SU-DHL-6 (cell line): ENCODE results near the gene LRRC49.
"Not testable (repeated sequence)": the region's sequence is repeated elsewhere in the genome, so short reads cannot be mapped to it uniquely, and the experiment has no call there.

Experiments
- H2AFZ ChIP-seq: fragments of 200-600 bp; sonication (generic); 2 replicates; pipeline ENCODE4 v1.6.1; 2014; ENCODE audit warnings: low read depth, mild to moderate bottlenecking, moderate library complexity, mixed read lengths, antibody characterized with exemption, low read length; ENCODE audit not compliant: severe bottlenecking
- H3F3A ChIP-seq: fragments of 200-600 bp; shearing (Covaris generic); 2 replicates; pipeline ENCODE4 v1.6.0; 2016; ENCODE audit warnings: antibody characterized with exemption, mild to moderate bottlenecking; ENCODE audit not compliant: insufficient read depth
- H3K27ac ChIP-seq: fragments of 200-600 bp; sonication (generic); 2 replicates; pipeline ENCODE4 v1.5.1; 2016; ENCODE audit warnings: low read depth, mild to moderate bottlenecking, low read length, moderate library complexity, mixed read lengths
- H3K27me3 ChIP-seq: fragments of 200-600 bp; sonication (generic), shearing (Covaris generic); 2 replicates; pipeline ENCODE4 v1.6.0; 2014; ENCODE audit warnings: mild to moderate bottlenecking, low read length
- H3K36me3 ChIP-seq: fragments of 200-600 bp; sonication (generic); 2 replicates; pipeline ENCODE4 v1.6.1; 2014; ENCODE audit warnings: mild to moderate bottlenecking, low read length, mixed read lengths
- H3K4me2 ChIP-seq: fragments of 300-600, 200-600 bp; shearing (Covaris generic), sonication (generic); 2 replicates; pipeline ENCODE4 v1.6.0; 2014; ENCODE audit warnings: low read length, low read depth, mild to moderate bottlenecking; ENCODE audit not compliant: poor library complexity, severe bottlenecking
- H3K4me3 ChIP-seq: fragments of 200-600 bp; sonication (generic); 2 replicates; pipeline ENCODE4 v1.5.1; 2014; ENCODE audit warnings: antibody characterized with exemption, low read length, mild to moderate bottlenecking, mixed read lengths; ENCODE audit not compliant: insufficient read depth, poor library complexity, severe bottlenecking
- H3K79me2 ChIP-seq: fragments of 200-600 bp; sonication (generic); 2 replicates; pipeline ENCODE4 v1.6.1; 2014; ENCODE audit warnings: mild to moderate bottlenecking, low read length, moderate library complexity; ENCODE audit not compliant: insufficient read depth
- H3K9ac ChIP-seq: fragments of 200-600 bp; sonication (generic); 2 replicates; pipeline ENCODE4 v1.7.0; 2014; ENCODE audit warnings: mild to moderate bottlenecking, low read length
- H3K9me2 ChIP-seq: fragments of 200-600 bp; sonication (generic); replicated peaks from 2 replicates; pipeline ENCODE4 v1.6.1; 2014; ENCODE audit warnings: low read length; ENCODE audit not compliant: insufficient read depth
- H3K9me3 ChIP-seq: fragments of 200-600 bp; sonication (generic); 2 replicates; pipeline ENCODE4 v1.6.1; 2014; ENCODE audit warnings: low read length, mixed read lengths; ENCODE audit not compliant: insufficient read depth
- H4K20me1 ChIP-seq: fragments of 200-600 bp; sonication (generic); 2 replicates; pipeline ENCODE4 v1.6.1; 2014; ENCODE audit warnings: low read depth, mild to moderate bottlenecking, antibody characterized with exemption, low read length, moderate library complexity, mixed read lengths
- EZH2phosphoT487 ChIP-seq: fragments of 200-600 bp; sonication (generic), shearing (Covaris generic); conservative IDR thresholded peaks from 2 replicates; pipeline ENCODE4 v1.6.1; 2018; ENCODE audit warnings: mild to moderate bottlenecking, antibody characterized with exemption, low read length, moderate library complexity, mixed read lengths
- TF ChIP-seq, protein P1 (sequence below): fragments of 200-600 bp; sonication (generic); IDR thresholded peaks from one replicate; pipeline ENCODE4 v1.5.1; 2017; ENCODE audit warnings: antibody characterized with exemption, mild to moderate bottlenecking, low read length, moderate library complexity; ENCODE audit not compliant: insufficient read depth, poor library complexity, severe bottlenecking

The LRRC49 gene

DNA sequence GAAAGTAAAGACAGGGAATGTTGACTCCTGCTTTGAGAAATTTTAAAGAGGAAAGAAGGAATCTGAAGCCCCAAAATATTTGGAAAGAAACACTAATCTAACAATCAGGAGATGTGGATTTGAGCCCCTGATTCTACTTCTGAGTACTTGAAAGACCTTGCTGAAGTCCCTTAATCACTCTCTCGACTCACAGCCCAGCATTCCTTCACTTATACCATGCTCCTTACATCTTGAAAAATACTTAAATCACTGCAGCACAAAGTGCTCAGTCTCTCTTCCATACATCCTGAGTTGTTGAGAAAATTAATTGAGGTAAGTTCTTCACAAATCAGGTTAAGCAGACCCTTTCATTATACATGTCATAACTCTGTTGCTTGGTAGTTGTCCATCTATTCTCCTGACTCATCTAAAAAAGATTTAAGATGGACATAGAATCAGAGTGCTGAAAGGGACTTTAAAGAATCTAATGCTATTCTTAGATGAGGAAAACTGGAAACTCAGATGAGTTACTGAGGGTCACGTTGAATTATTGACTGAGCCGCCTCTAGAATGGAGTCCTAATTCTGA is 149.8 kb downstream of the LRRC49 start:
- H3F3A ChIP-seq, result no peaks in the 10 kb centered on the region
- no peaks in the 10 kb centered on the region for H4K20me1 ChIP-seq
- no peaks in the 10 kb centered on the region for H3K9me2 ChIP-seq
- no peak overlapping the region for H3K9ac ChIP-seq
- no peak for TF ChIP-seq EZH2phosphoT487
- TF ChIP-seq, protein P1, sequence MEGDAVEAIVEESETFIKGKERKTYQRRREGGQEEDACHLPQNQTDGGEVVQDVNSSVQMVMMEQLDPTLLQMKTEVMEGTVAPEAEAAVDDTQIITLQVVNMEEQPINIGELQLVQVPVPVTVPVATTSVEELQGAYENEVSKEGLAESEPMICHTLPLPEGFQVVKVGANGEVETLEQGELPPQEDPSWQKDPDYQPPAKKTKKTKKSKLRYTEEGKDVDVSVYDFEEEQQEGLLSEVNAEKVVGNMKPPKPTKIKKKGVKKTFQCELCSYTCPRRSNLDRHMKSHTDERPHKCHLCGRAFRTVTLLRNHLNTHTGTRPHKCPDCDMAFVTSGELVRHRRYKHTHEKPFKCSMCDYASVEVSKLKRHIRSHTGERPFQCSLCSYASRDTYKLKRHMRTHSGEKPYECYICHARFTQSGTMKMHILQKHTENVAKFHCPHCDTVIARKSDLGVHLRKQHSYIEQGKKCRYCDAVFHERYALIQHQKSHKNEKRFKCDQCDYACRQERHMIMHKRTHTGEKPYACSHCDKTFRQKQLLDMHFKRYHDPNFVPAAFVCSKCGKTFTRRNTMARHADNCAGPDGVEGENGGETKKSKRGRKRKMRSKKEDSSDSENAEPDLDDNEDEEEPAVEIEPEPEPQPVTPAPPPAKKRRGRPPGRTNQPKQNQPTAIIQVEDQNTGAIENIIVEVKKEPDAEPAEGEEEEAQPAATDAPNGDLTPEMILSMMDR, result no peak
- H3K9me3 ChIP-seq, result no peaks in the 10 kb centered on the region
- no peaks in the 10 kb centered on the region for H3K27me3 ChIP-seq
- no peak overlapping the region for H3K4me2 ChIP-seq
- H3K4me3 ChIP-seq, result no peak overlapping the region
- no peaks in the 10 kb centered on the region for H3K79me2 ChIP-seq
- no peak overlapping the region for H2AFZ ChIP-seq
- H3K27ac ChIP-seq, result no peak overlapping the region
- H3K36me3 ChIP-seq, result no peaks in the 10 kb centered on the region

DNA sequence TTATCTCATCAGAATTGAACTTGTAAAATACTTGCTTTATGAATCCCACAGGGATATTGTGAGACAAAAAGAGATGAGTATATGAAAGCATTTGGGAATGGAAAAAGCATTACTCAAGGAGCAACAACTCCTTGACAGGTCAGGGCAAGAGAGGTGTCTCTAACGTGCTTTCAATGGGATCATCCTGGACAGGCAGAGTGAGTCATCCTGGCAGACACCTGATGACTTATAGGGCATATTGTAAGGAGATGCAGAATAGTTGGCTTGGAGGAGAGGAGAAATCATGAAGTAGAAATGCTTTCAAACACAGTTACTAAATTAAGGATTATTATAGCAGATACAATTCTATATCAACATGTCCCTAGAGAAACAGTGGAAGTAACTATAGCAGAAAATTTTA is 150.7 kb downstream of the LRRC49 start:
- H3F3A ChIP-seq, result no peaks in the 10 kb centered on the region

DNA sequence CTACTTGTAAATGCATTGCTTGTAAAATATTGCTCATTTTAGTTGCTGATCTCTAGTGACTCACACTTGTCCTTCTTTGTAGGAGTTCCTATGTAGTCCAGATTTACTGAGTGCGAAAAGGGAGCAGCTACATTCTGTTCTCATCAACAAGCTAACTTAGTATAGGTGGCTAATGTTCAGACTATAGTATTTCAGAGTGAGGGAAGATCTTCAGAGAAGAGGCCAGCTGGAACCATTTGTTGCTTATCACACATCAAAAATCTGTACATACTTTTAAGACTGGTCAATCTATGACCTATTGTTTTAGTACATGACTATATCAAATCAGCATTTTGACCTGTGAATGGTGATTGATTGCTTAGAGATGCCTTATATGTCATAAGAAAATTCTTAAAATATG is 151.4 kb downstream of the LRRC49 start:
- no peak overlapping the region for H2AFZ ChIP-seq
- H3K27me3 ChIP-seq, result no peaks in the 10 kb centered on the region
- no peaks in the 10 kb centered on the region for H3K36me3 ChIP-seq
- no peaks in the 10 kb centered on the region for H3K9me2 ChIP-seq
- H3K79me2 ChIP-seq, result no peaks in the 10 kb centered on the region
- TF ChIP-seq, protein P1, result no peak
- TF ChIP-seq EZH2phosphoT487, result no peak
- no peak overlapping the region for H3K27ac ChIP-seq
- H3K4me2 ChIP-seq, result no peak overlapping the region
- no peaks in the 10 kb centered on the region for H3F3A ChIP-seq
- H3K9me3 ChIP-seq, result no peaks in the 10 kb centered on the region
- no peak overlapping the region for H3K4me3 ChIP-seq
- no peak overlapping the region for H3K9ac ChIP-seq
- H4K20me1 ChIP-seq, result no peaks in the 10 kb centered on the region

More for the DNA sequence above, 150.7 kb downstream of the LRRC49 start:
- Histone ChIP-seq H3K9ac (no peak overlapping the region), H3K9me3 (no peaks in the 10 kb centered on the region), H3K4me3 (no peak overlapping the region), H4K20me1 (no peaks in the 10 kb centered on the region), H3K27me3 (no peaks in the 10 kb centered on the region), H3K79me2 (no peaks in the 10 kb centered on the region), H3K4me2 (no peak overlapping the region), H3K9me2 (no peaks in the 10 kb centered on the region), H2AFZ (no peak overlapping the region), H3K27ac (no peak overlapping the region), H3K36me3 (no peaks in the 10 kb centered on the region)
- no peak for TF ChIP-seq EZH2phosphoT487
- TF ChIP-seq, protein P1, result no peak

DNA sequence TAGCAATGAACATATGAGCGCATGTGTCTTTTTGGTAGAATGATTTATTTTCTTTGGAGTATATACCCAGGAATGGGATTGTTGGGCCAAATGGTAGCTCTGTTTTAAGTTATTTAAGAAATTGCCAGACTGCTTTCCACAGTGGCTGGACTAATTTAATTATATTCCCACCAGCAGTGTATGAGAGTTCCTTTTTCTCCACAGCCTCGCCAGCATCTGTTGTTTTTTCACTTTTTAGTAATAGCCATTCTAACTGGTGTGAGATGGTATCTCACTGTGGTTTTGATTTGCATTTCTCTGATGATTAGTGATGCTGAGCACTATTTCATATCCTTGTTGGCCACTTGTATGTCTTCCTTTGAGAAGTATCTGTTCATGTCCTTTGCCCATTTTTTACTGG is 153.5 kb downstream of the LRRC49 start:
- not testable (repeated sequence) for H3K27me3 ChIP-seq

More for the DNA sequence above, 153.5 kb downstream of the LRRC49 start:
- H3K9me2 ChIP-seq, H3K4me3 ChIP-seq, H3F3A ChIP-seq, H4K20me1 ChIP-seq, H3K9ac ChIP-seq, H3K36me3 ChIP-seq, H3K79me2 ChIP-seq, H3K9me3 ChIP-seq, H2AFZ ChIP-seq, H3K27ac ChIP-seq, H3K4me2 ChIP-seq: not testable (repeated sequence)
